ENCODE measurements around the gene GNA15. TPM values are rescaled to one million over a fixed set of nuclear protein-coding genes. Genes with fewer than 3 reads are reported as not detected.

GNA15 gene
- total RNA-seq, 3 donors from 2014 or later: 7.8 to 16.2 (median 8.5) TPM

GRCh38 chr19:3096267-3096901 lies 39.4 kb upstream of the GNA15 start:
- Histone ChIP-seq H3K27ac (peak overlapping the region; percentile 89 to 96), H3K9me3 (no peaks in the 10 kb centered on the region), H3K4me3 (peak overlapping the region; percentile 65 to 98 (median 96)), H3K4me1 (peaks cover 24 to 37% of the 10 kb centered on the region in 2 donors), H3K36me3 (no peaks in the 10 kb centered on the region), H3K27me3 (no peaks in the 10 kb centered on the region)
- no peak for DNase-seq (ENCODE audit: low spot score in 2 of 2)
- intact Hi-C loops (cut with DNase I; ENCODE audit: low total_unique reads): no loop called here
- no peak for TF ChIP-seq POLR2AphosphoS5 (IDR thresholded peaks at IDR 0.05)
- TF ChIP-seq CTCF (IDR thresholded peaks at IDR 0.05): no peak
- TF ChIP-seq POLR2A (IDR thresholded peaks at IDR 0.05): no peak

GRCh38 chr19:3096902-3097326 lies 38.9 kb upstream of the GNA15 start:
- DNase-seq (ENCODE audit: low spot score in 2 of 2): no peak
- Histone ChIP-seq H3K36me3 (no peaks in the 10 kb centered on the region), H3K9me3 (no peaks in the 10 kb centered on the region), H3K27ac (peak overlapping the region; percentile 89 to 96), H3K27me3 (no peaks in the 10 kb centered on the region), H3K4me3 (peak overlapping the region in 2 of 3 donors; percentile 65 to 98), H3K4me1 (peaks cover 24 to 37% of the 10 kb centered on the region in 2 donors)
- intact Hi-C loops (cut with DNase I; ENCODE audit: low total_unique reads): no loop called here
- TF ChIP-seq CTCF (IDR thresholded peaks at IDR 0.05) (no peak), POLR2AphosphoS5 (IDR thresholded peaks at IDR 0.05) (no peak), POLR2A (IDR thresholded peaks at IDR 0.05) (no peak)

GRCh38 chr19:3097442-3097871 lies 38.4 kb upstream of the GNA15 start:
- Histone ChIP-seq H3K27me3 (no peaks in the 10 kb centered on the region), H3K4me3 (peak overlapping the region in 2 of 3 donors; percentile 65 to 98), H3K4me1 (peaks cover 24 to 37% of the 10 kb centered on the region in 2 donors), H3K36me3 (no peaks in the 10 kb centered on the region), H3K9me3 (no peaks in the 10 kb centered on the region), H3K27ac (peak overlapping the region; percentile 89 to 96)
- intact Hi-C loops (cut with DNase I; ENCODE audit: low total_unique reads): no loop called here
- TF ChIP-seq POLR2AphosphoS5 (IDR thresholded peaks at IDR 0.05) (no peak), POLR2A (IDR thresholded peaks at IDR 0.05) (no peak), CTCF (IDR thresholded peaks at IDR 0.05) (no peak)
- no peak for DNase-seq (ENCODE audit: low spot score in 2 of 2)

- DNase-seq (ENCODE audit: low spot score in 2 of 2): no peak
- TF ChIP-seq CTCF (IDR thresholded peaks at IDR 0.05) (peak in 1 of 3 donors; percentile 45), POLR2A (IDR thresholded peaks at IDR 0.05) (no peak)
- intact Hi-C loops (cut with DNase I; ENCODE audit: low total_unique reads): no loop called here
- Histone ChIP-seq H3K4me3 (peak overlapping the region; percentile 33 to 98 (median 65)), H3K27me3 (no peaks in the 10 kb centered on the region), H3K27ac (peak overlapping the region; percentile 89 to 96), H3K36me3 (no peaks in the 10 kb centered on the region), H3K9me3 (no peaks in the 10 kb centered on the region), H3K4me1 (peaks cover 24 to 37% of the 10 kb centered on the region in 2 donors)
These were observed 37.7 kb upstream of the GNA15 start for GRCh38 chr19:3098141-3098514.

- H3K27me3 ChIP-seq: no peaks in the 10 kb centered on the region
- peak in 1 of 3 donors; percentile 35 for TF ChIP-seq POLR2AphosphoS5 (IDR thresholded peaks at IDR 0.05)
- TF ChIP-seq POLR2A (IDR thresholded peaks at IDR 0.05): no peak
- H3K4me1 ChIP-seq: peaks cover 24 to 37% of the 10 kb centered on the region in 2 donors
- no peak for DNase-seq (ENCODE audit: low spot score in 2 of 2)
- H3K27ac ChIP-seq: peak overlapping the region; percentile 89 to 96
- H3K4me3 ChIP-seq: peak overlapping the region; percentile 33 to 98 (median 65)
- no peaks in the 10 kb centered on the region for H3K9me3 ChIP-seq
- no peaks in the 10 kb centered on the region for H3K36me3 ChIP-seq
- intact Hi-C loops (cut with DNase I; ENCODE audit: low total_unique reads): no loop called here
These were observed 37.1 kb upstream of the GNA15 start for GRCh38 chr19:3098515-3099346.

Measured in breast epithelium (tissue), 4 donors.